GM23338 (cell line): Measurements from ENCODE around the gene SETD1A. TPM values are rescaled to one million over a fixed set of nuclear protein-coding genes. Genes with fewer than 3 reads are reported as not detected.

ENCODE experiments used
- ATAC-seq: fragments of 200-7000 bp; cut with Tn5 transposase; 3 replicates; pipeline ENCODE4 v1.9.1; 2020
- DNase-seq: peaks from one replicate; pipeline ENCODE4 v3.0.0-alpha.2; 2015; ENCODE audit warnings: low spot score
- H2AFZ ChIP-seq: fragments of 200-600 bp; sonication (generic); 2 replicates; pipeline ENCODE4 v1.8.0; 2016; ENCODE audit warnings: antibody characterized with exemption, mild to moderate bottlenecking, moderate library complexity
- H3F3A ChIP-seq: fragments of 200-600 bp; sonication (generic); replicated peaks from 2 replicates; pipeline ENCODE4 v1.8.0; 2017; ENCODE audit warnings: antibody characterized with exemption, mixed run types, low read depth
- H3K27ac ChIP-seq: fragments of 200-600 bp; sonication (generic); 2 replicates; pipeline ENCODE4 v1.6.1; 2016; ENCODE audit warnings: low read depth
- H3K27me3 ChIP-seq: fragments of 200-600 bp; sonication (generic); 2 replicates; pipeline ENCODE4 v1.8.0; 2016; ENCODE audit warnings: mild to moderate bottlenecking, mixed run types, moderate library complexity; ENCODE audit not compliant: insufficient read depth
- H3K36me3 ChIP-seq: fragments of 200-600 bp; sonication (generic); 2 replicates; pipeline ENCODE4 v1.8.0; 2016; ENCODE audit warnings: mild to moderate bottlenecking; ENCODE audit not compliant: insufficient read depth
- H3K4me1 ChIP-seq: fragments of 200-600 bp; sonication (generic); 2 replicates; pipeline ENCODE4 v1.8.0; 2016; ENCODE audit warnings: mild to moderate bottlenecking, moderate library complexity; ENCODE audit not compliant: insufficient read depth
- H3K4me2 ChIP-seq: fragments of 200-600 bp; sonication (generic); 2 replicates; pipeline ENCODE4 v1.7.1; 2017; ENCODE audit warnings: mixed run types
- H3K4me3 ChIP-seq: fragments of 200-600 bp; sonication (generic); 2 replicates; pipeline ENCODE4 v1.6.1; 2016; ENCODE audit warnings: mixed run types
- H3K79me2 ChIP-seq: fragments of 200-600 bp; sonication (generic); replicated peaks from 2 replicates; pipeline ENCODE4 v1.8.0; 2017; ENCODE audit warnings: mild to moderate bottlenecking; ENCODE audit not compliant: insufficient read depth
- H3K9me2 ChIP-seq: fragments of 200-600 bp; sonication (generic); 2 replicates; pipeline ENCODE4 v1.8.0; 2017; ENCODE audit not compliant: insufficient read depth
- H4K20me1 ChIP-seq: fragments of 200-600 bp; sonication (generic); replicated peaks from 2 replicates; pipeline ENCODE4 v1.8.0; 2017; ENCODE audit warnings: mild to moderate bottlenecking; ENCODE audit not compliant: insufficient read depth
- H3K27ac Mint-ChIP-seq: 2 replicates; pipeline ENCODE4 v1.8.0; 2020; ENCODE audit warnings: inconsistent platforms, mild to moderate bottlenecking, moderate library complexity, mixed read lengths
- H3K27me3 Mint-ChIP-seq: 3 replicates; pipeline ENCODE4 v1.8.0; 2022; ENCODE audit warnings: low read depth, mild to moderate bottlenecking, moderate library complexity, mixed read lengths, inconsistent platforms; ENCODE audit not compliant: insufficient read depth, poor library complexity
- H3K36me3 Mint-ChIP-seq: 3 replicates; pipeline ENCODE4 v1.8.0; 2021; ENCODE audit warnings: low read depth, mild to moderate bottlenecking, inconsistent platforms, moderate library complexity, mixed read lengths
- H3K4me1 Mint-ChIP-seq: 3 replicates; pipeline ENCODE4 v1.8.0; 2020; ENCODE audit warnings: mild to moderate bottlenecking, inconsistent platforms, mixed read lengths
- H3K4me3 Mint-ChIP-seq: 3 replicates; pipeline ENCODE4 v1.8.0; 2021; ENCODE audit warnings: moderate library complexity, mild to moderate bottlenecking, inconsistent platforms, mixed read lengths
- H3K9me3 Mint-ChIP-seq: 3 replicates; pipeline ENCODE4 v1.8.0; 2020; ENCODE audit warnings: moderate library complexity, mild to moderate bottlenecking, inconsistent platforms, mixed read lengths
- CREB1 ChIP-seq: fragments of 250-450 bp; sonication (Bioruptor Pico); IDR thresholded peaks from 2 replicates; pipeline ENCODE4 v1.5.0; 2020; ENCODE audit warnings: low read depth, mild to moderate bottlenecking, moderate library complexity
- CTCF ChIP-seq, 2 experiments: fragments of 200-600 bp in 1 of 2; sonication (generic) in 1 of 2; conservative IDR thresholded peaks; 2 replicates each; pipeline versions ENCODE4 v1.5.1 to v1.6.1; 2016 to 2017; ENCODE audit warnings: antibody characterized with exemption in 2 of 2, low read depth in 2 of 2, mild to moderate bottlenecking in 2 of 2, moderate library complexity in 1 of 2
- ETS1 ChIP-seq: IDR thresholded peaks from 2 replicates; pipeline ENCODE4 v1.6.1; 2016; ENCODE audit warnings: antibody characterized with exemption
- EZH2 ChIP-seq: fragments of 200-600 bp; sonication (generic); IDR thresholded peaks from one replicate; pipeline ENCODE4 v1.8.0; 2017; ENCODE audit warnings: antibody characterized with exemption, mild to moderate bottlenecking, low read depth; ENCODE audit not compliant: unreplicated experiment
- EZH2phosphoT487 ChIP-seq: fragments of 200-600 bp; sonication (generic); IDR thresholded peaks from one replicate; pipeline ENCODE4 v1.8.1; 2018; ENCODE audit warnings: antibody characterized with exemption; ENCODE audit not compliant: unreplicated experiment
- JUNB ChIP-seq: IDR thresholded peaks from one replicate; pipeline ENCODE4 v1.6.1; 2016; ENCODE audit warnings: antibody characterized with exemption; ENCODE audit not compliant: unreplicated experiment
- NANOG ChIP-seq: IDR thresholded peaks from 2 replicates; pipeline ENCODE4 v1.6.1; 2016; ENCODE audit warnings: antibody characterized with exemption, borderline replicate concordance
- POLR2AphosphoS5 ChIP-seq: IDR thresholded peaks from 2 replicates; pipeline ENCODE4 v1.6.1; 2016; ENCODE audit warnings: antibody characterized with exemption, low read depth
- REST ChIP-seq: IDR thresholded peaks from one replicate; pipeline ENCODE4 v1.6.1; 2018; ENCODE audit warnings: antibody characterized with exemption; ENCODE audit not compliant: unreplicated experiment
- STAT1 ChIP-seq: IDR thresholded peaks from one replicate; pipeline ENCODE4 v1.6.1; 2016; ENCODE audit warnings: antibody characterized with exemption; ENCODE audit not compliant: unreplicated experiment
- ZNF331 ChIP-seq: fragments of 250-450 bp; sonication (Bioruptor Pico); IDR thresholded peaks from 2 replicates; pipeline ENCODE4 v1.5.0; 2020; ENCODE audit warnings: low read depth, mild to moderate bottlenecking, moderate library complexity
- ZNF462 ChIP-seq: fragments of 250-450 bp; sonication (Bioruptor Pico); IDR thresholded peaks from 2 replicates; pipeline ENCODE4 v1.5.0; 2020; ENCODE audit warnings: mild to moderate bottlenecking, moderate library complexity
- polyA plus RNA-seq: library from polyadenylated mRNA; unstranded; fragments of >200 nt; fragmentation: Nextera tagmentation; extraction: Ambion mirVana; gene quantifications from 2 replicates; pipeline ENCODE4 v1.2.1, GENCODE V29; 2016
- total RNA-seq: library from RNA; depleted of rRNA; stranded (reverse); fragments of >200 nt; shearing (Covaris generic); gene quantifications from 2 replicates; pipeline ENCODE4 v1.2.3, GENCODE V29; 2014

Gene SETD1A
- total and polyA plus RNA-seq, 2 experiments from 2014 or later, result 10.8 to 21.9 TPM

- Histone ChIP-seq H3K27ac (no peak overlapping the region), H4K20me1 (no peaks in the 10 kb centered on the region), H3K36me3 (no peaks in the 10 kb centered on the region), H3K4me2 (no peak overlapping the region), H3K4me3 (no peak overlapping the region), H3K27me3 (no peaks in the 10 kb centered on the region), H3K4me1 (peaks cover 9% of the 10 kb centered on the region), H2AFZ (no peak overlapping the region), H3K9me2 (no peaks in the 10 kb centered on the region), H3F3A (peaks cover 12% of the 10 kb centered on the region), H3K79me2 (no peaks in the 10 kb centered on the region; the same call in 1 of the 2 replicates)
- DNase-seq, result no peak
- ATAC-seq, result no peak
- H3K4me1 Mint-ChIP-seq, result peaks cover 9% of the 10 kb centered on the region; the same call in 1 of the 3 replicates
- no peak overlapping the region for H3K27ac Mint-ChIP-seq
- TF ChIP-seq REST, result no peak
- TF ChIP-seq EZH2phosphoT487, result no peak
- no peak for TF ChIP-seq ZNF331 (CRISPR knock-in tag)
- TF ChIP-seq ZNF462 (CRISPR knock-in tag), result no peak
- TF ChIP-seq EZH2, result no peak
- no peak for TF ChIP-seq ETS1
- TF ChIP-seq POLR2AphosphoS5, result no peak
- TF ChIP-seq JUNB, result no peak
- no peak for TF ChIP-seq NANOG
- TF ChIP-seq STAT1, result no peak
- no peak for TF ChIP-seq CTCF (conservative IDR thresholded peaks at IDR 0.05; ENCODE audit: low read depth in 2 of 2)
- no peak for TF ChIP-seq CREB1 (CRISPR knock-in tag)
- no peaks in the 10 kb centered on the region; the same call in 2 of the 3 replicates for H3K9me3 Mint-ChIP-seq
- peaks cover 10% of the 10 kb centered on the region for H3K27me3 Mint-ChIP-seq
- 0 out of 3 replicates have a peak overlapping the region, but pooled peaks have one; percentile 26 for H3K4me3 Mint-ChIP-seq
- peaks cover 2% of the 10 kb centered on the region; the same call in 1 of the 3 replicates for H3K36me3 Mint-ChIP-seq
Observed at GRCh38 chr16:31031276-31031675, 73.7 kb downstream of the SETD1A start.
